H1 (cell line): Measurements from ENCODE around the gene ARID1B. TPM values are rescaled to one million over a fixed set of nuclear protein-coding genes. Genes with fewer than 3 reads are reported as not detected.

ENCODE experiments used
- BCL11A ChIP-seq, 2 experiments: IDR thresholded peaks; one replicate each; pipeline ENCODE4 v1.6.1; 2011; ENCODE audit warnings: low read depth in 2 of 2, low read length in 2 of 2, mild to moderate bottlenecking in 2 of 2
- BRCA1 ChIP-seq: IDR thresholded peaks from 2 replicates; pipeline ENCODE4 v1.6.1; 2012; ENCODE audit warnings: low read depth, low read length, improper control_type of control experiment
- EGR1 ChIP-seq: IDR thresholded peaks from 2 replicates; pipeline ENCODE4 v1.6.1; 2011; ENCODE audit warnings: low read depth, low read length, borderline replicate concordance
- JUN ChIP-seq: IDR thresholded peaks from 2 replicates; pipeline ENCODE4 v1.6.1; 2011; ENCODE audit warnings: low read depth, mild to moderate bottlenecking, improper control_type of control experiment, low read length
- RFX5 ChIP-seq: IDR thresholded peaks from 2 replicates; pipeline ENCODE4 v1.6.1; 2011; ENCODE audit warnings: low read depth, low read length, improper control_type of control experiment, borderline replicate concordance
- SAP30 ChIP-seq: fragments of 300-600 bp; sonication (generic); IDR thresholded peaks from 2 replicates; pipeline ENCODE4 v1.7.1; 2012; ENCODE audit warnings: low read length, moderate library complexity, mild to moderate bottlenecking, inconsistent platforms; ENCODE audit not compliant: insufficient read depth, insufficient replicate concordance
- SUZ12 ChIP-seq: fragments of 200-600 bp; sonication (generic); IDR thresholded peaks from 2 replicates; pipeline ENCODE4 v1.6.1; 2012; ENCODE audit warnings: mild to moderate bottlenecking, inconsistent platforms, low read length, moderate library complexity, mixed read lengths
- TBP ChIP-seq: IDR thresholded peaks from 2 replicates; pipeline ENCODE4 v1.6.1; 2011; ENCODE audit warnings: low read depth, low read length, improper control_type of control experiment
- polyA plus RNA-seq, 7 experiments: library from polyadenylated mRNA; depleted of rRNA in 3 of 7; stranded (reverse) in 5 of 7; unstranded in 2 of 7; fragments of >200 nt in 5 of 7; fragments of 200-250 nt in 2 of 7; gene quantifications; 1 replicate in 5 of 7; 2 replicates in 1 of 7; 4 replicates in 1 of 7; pipeline versions ENCODE4 v1.2.1 to v1.2.3, GENCODE V29; 2011 to 2013; ENCODE audit warnings: missing spikeins in 2 of 7, mixed read lengths in 2 of 7
- total RNA-seq: library from RNA; stranded (reverse); fragmentation: NEBNext Ultra II Directional; extraction: Animal tissue kit (Norgen Biotek cat#: 25700); gene quantifications from 2 replicates; pipeline ENCODE4 v1.2.1, GENCODE V29; 2021
- TF ChIP-seq, protein P1 (sequence below): fragments of 300-600 bp; sonication (generic); IDR thresholded peaks from 2 replicates; pipeline ENCODE4 v1.7.1; 2012; ENCODE audit warnings: low read length, moderate library complexity, mild to moderate bottlenecking, inconsistent platforms; ENCODE audit not compliant: insufficient replicate concordance
- TF ChIP-seq, protein P2 (sequence below): IDR thresholded peaks from 2 replicates; pipeline ENCODE4 v1.6.1; 2012; ENCODE audit warnings: low read length, inconsistent platforms

Gene ARID1B
- total and polyA plus RNA-seq, 2 of the 8 experiments (the other 6 are each of a cell fraction or from before 2014, with no cell fraction given) = 24.3 to 70.3 TPM

DNA sequence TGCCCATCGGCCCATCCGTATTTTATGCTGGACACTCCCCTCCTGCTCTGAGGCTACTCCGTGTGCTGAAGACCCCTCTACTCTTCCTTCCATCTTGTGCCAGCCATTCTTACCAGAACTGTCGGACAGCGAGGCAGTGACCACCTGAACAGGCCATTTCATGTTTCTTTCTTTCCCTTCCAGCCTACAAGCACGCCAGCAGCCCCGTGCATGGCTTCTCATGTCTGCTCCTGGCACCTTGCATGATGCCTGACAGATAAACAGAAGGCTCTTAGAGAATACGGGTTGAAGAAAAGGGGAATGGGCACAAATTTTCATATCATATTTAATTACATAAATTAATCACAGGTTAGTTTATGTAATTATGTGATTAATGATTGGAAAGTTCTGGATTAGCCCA is 95.7 kb downstream of the ARID1B start (continued):
- TF ChIP-seq, protein P1, sequence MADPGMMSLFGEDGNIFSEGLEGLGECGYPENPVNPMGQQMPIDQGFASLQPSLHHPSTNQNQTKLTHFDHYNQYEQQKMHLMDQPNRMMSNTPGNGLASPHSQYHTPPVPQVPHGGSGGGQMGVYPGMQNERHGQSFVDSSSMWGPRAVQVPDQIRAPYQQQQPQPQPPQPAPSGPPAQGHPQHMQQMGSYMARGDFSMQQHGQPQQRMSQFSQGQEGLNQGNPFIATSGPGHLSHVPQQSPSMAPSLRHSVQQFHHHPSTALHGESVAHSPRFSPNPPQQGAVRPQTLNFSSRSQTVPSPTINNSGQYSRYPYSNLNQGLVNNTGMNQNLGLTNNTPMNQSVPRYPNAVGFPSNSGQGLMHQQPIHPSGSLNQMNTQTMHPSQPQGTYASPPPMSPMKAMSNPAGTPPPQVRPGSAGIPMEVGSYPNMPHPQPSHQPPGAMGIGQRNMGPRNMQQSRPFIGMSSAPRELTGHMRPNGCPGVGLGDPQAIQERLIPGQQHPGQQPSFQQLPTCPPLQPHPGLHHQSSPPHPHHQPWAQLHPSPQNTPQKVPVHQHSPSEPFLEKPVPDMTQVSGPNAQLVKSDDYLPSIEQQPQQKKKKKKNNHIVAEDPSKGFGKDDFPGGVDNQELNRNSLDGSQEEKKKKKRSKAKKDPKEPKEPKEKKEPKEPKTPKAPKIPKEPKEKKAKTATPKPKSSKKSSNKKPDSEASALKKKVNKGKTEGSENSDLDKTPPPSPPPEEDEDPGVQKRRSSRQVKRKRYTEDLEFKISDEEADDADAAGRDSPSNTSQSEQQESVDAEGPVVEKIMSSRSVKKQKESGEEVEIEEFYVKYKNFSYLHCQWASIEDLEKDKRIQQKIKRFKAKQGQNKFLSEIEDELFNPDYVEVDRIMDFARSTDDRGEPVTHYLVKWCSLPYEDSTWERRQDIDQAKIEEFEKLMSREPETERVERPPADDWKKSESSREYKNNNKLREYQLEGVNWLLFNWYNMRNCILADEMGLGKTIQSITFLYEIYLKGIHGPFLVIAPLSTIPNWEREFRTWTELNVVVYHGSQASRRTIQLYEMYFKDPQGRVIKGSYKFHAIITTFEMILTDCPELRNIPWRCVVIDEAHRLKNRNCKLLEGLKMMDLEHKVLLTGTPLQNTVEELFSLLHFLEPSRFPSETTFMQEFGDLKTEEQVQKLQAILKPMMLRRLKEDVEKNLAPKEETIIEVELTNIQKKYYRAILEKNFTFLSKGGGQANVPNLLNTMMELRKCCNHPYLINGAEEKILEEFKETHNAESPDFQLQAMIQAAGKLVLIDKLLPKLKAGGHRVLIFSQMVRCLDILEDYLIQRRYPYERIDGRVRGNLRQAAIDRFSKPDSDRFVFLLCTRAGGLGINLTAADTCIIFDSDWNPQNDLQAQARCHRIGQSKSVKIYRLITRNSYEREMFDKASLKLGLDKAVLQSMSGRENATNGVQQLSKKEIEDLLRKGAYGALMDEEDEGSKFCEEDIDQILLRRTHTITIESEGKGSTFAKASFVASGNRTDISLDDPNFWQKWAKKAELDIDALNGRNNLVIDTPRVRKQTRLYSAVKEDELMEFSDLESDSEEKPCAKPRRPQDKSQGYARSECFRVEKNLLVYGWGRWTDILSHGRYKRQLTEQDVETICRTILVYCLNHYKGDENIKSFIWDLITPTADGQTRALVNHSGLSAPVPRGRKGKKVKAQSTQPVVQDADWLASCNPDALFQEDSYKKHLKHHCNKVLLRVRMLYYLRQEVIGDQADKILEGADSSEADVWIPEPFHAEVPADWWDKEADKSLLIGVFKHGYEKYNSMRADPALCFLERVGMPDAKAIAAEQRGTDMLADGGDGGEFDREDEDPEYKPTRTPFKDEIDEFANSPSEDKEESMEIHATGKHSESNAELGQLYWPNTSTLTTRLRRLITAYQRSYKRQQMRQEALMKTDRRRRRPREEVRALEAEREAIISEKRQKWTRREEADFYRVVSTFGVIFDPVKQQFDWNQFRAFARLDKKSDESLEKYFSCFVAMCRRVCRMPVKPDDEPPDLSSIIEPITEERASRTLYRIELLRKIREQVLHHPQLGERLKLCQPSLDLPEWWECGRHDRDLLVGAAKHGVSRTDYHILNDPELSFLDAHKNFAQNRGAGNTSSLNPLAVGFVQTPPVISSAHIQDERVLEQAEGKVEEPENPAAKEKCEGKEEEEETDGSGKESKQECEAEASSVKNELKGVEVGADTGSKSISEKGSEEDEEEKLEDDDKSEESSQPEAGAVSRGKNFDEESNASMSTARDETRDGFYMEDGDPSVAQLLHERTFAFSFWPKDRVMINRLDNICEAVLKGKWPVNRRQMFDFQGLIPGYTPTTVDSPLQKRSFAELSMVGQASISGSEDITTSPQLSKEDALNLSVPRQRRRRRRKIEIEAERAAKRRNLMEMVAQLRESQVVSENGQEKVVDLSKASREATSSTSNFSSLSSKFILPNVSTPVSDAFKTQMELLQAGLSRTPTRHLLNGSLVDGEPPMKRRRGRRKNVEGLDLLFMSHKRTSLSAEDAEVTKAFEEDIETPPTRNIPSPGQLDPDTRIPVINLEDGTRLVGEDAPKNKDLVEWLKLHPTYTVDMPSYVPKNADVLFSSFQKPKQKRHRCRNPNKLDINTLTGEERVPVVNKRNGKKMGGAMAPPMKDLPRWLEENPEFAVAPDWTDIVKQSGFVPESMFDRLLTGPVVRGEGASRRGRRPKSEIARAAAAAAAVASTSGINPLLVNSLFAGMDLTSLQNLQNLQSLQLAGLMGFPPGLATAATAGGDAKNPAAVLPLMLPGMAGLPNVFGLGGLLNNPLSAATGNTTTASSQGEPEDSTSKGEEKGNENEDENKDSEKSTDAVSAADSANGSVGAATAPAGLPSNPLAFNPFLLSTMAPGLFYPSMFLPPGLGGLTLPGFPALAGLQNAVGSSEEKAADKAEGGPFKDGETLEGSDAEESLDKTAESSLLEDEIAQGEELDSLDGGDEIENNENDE = no peak
- TF ChIP-seq BRCA1 = no peak
- TF ChIP-seq SUZ12 = no peak
- TF ChIP-seq, protein P2, sequence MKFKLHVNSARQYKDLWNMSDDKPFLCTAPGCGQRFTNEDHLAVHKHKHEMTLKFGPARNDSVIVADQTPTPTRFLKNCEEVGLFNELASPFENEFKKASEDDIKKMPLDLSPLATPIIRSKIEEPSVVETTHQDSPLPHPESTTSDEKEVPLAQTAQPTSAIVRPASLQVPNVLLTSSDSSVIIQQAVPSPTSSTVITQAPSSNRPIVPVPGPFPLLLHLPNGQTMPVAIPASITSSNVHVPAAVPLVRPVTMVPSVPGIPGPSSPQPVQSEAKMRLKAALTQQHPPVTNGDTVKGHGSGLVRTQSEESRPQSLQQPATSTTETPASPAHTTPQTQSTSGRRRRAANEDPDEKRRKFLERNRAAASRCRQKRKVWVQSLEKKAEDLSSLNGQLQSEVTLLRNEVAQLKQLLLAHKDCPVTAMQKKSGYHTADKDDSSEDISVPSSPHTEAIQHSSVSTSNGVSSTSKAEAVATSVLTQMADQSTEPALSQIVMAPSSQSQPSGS = no peak
- no peak for TF ChIP-seq RFX5
- no peak for TF ChIP-seq EGR1
- no peak for TF ChIP-seq SAP30
- no peak for TF ChIP-seq JUN
- no peak for TF ChIP-seq TBP
- no peak for TF ChIP-seq BCL11A (IDR thresholded peaks at IDR 0.05; ENCODE audit: low read depth in 2 of 2, low read length in 2 of 2)
